Natural killer cell (primary cell): ENCODE measurements around the gene RNF167. TPM values are rescaled to one million over a fixed set of nuclear protein-coding genes. Genes with fewer than 3 reads are reported as not detected.

Experiments used
- ATAC-seq, 3 donors: fragments of 150-1000 bp in 2 of 3; fragments of 200-7000 bp in 1 of 3; cut with Tn5 transposase; 1 replicate in 1 of 3; 2 replicates in 2 of 3; pipeline ENCODE4 v1.10.0; 2021; ENCODE audit warnings: mild to moderate bottlenecking in 2 of 3, moderate library complexity in 2 of 3
- DNase-seq, 2 donors: peaks; one replicate each; pipeline versions ENCODE4 v3.0.0 to v3.0.0-alpha.2; 2013 to 2021; ENCODE audit warnings: mixed read lengths in 1 of 2
- H3K27ac ChIP-seq: one replicate; pipeline ENCODE4 v1.5.1; 2013; ENCODE audit warnings: mild to moderate bottlenecking, low read length
- H3K27me3 ChIP-seq: one replicate; pipeline ENCODE4 v1.6.1; 2013; ENCODE audit warnings: low read length; ENCODE audit not compliant: control insufficient read depth, insufficient read depth
- H3K36me3 ChIP-seq: one replicate; pipeline ENCODE4 v1.6.1; 2013; ENCODE audit warnings: low read length; ENCODE audit not compliant: control insufficient read depth, insufficient read depth
- H3K4me1 ChIP-seq: one replicate; pipeline ENCODE4 v1.6.1; 2013; ENCODE audit warnings: low read length; ENCODE audit not compliant: control insufficient read depth, insufficient read depth
- H3K4me3 ChIP-seq: one replicate; pipeline ENCODE4 v1.5.1; 2013; ENCODE audit warnings: low read length
- H3K9me3 ChIP-seq: one replicate; pipeline ENCODE4 v1.6.1; 2013; ENCODE audit warnings: low read length; ENCODE audit not compliant: control insufficient read depth, insufficient read depth
- H3K27ac Mint-ChIP-seq, 2 donors: one replicate each; pipeline ENCODE4 v1.8.0; 2022; ENCODE audit warnings: mild to moderate bottlenecking in 2 of 2, mixed read lengths in 2 of 2, moderate library complexity in 1 of 2
- H3K27me3 Mint-ChIP-seq, 2 donors: one replicate each; pipeline ENCODE4 v1.8.0; 2022; ENCODE audit warnings: low read depth in 2 of 2, mixed read lengths in 2 of 2
- H3K36me3 Mint-ChIP-seq: one replicate; pipeline ENCODE4 v1.8.0; 2022; ENCODE audit warnings: mixed read lengths
- H3K4me1 Mint-ChIP-seq, 2 donors: one replicate each; pipeline ENCODE4 v1.8.0; 2022; ENCODE audit warnings: mixed read lengths in 2 of 2
- H3K4me3 Mint-ChIP-seq: one replicate; pipeline ENCODE4 v1.8.0; 2022; ENCODE audit warnings: mild to moderate bottlenecking, moderate library complexity, mixed read lengths
- H3K9me3 Mint-ChIP-seq, 2 donors: one replicate each; pipeline ENCODE4 v1.8.0; 2022; ENCODE audit warnings: mixed read lengths in 2 of 2
- CTCF ChIP-seq: fragments of 200-600 bp; IDR thresholded peaks from one replicate; pipeline ENCODE4 v1.8.0; 2022; ENCODE audit warnings: antibody characterized with exemption
- WGBS: methylation state at CpG from one replicate; pipeline ENCODE4 v1.1.7; 2013; ENCODE audit warnings: missing lambda C conversion rate; ENCODE audit not compliant: insufficient coverage; 5-methylcytosine and 5-hydroxymethylcytosine counted together
- intact Hi-C: fragments of 100-400 bp; cut with micrococcal nuclease; formaldehyde crosslinking; loops from one replicate; pipeline ENCODE4 v1.14.2; 2022
- total RNA-seq, 4 donors: library from RNA; stranded (reverse); fragments of 120-200 nt in 1 of 4; gene quantifications; one replicate each; pipeline versions ENCODE4 v1.2.3 to v1.2.4, GENCODE V29; 2013 to 2022

The RNF167 gene
- total RNA-seq, 3 donors from 2014 or later (not counting 1 experiment from before 2014, with no cell fraction given) = 149 to 189 (median 177) TPM

GRCh38 chr17:4956493-4957061 lies 16.5 kb downstream of the RNF167 start:
- Histone ChIP-seq H3K27ac (no peak overlapping the region), H3K27me3 (no peaks in the 10 kb centered on the region), H3K36me3 (peaks cover 15% of the 10 kb centered on the region), H3K9me3 (no peaks in the 10 kb centered on the region), H3K4me3 (no peak overlapping the region), H3K4me1 (peaks cover 5% of the 10 kb centered on the region)
- intact Hi-C loops = no loop called here
- Mint-ChIP-seq H3K36me3 (no peaks in the 10 kb centered on the region), H3K27ac (no peak overlapping the region), H3K27me3 (no peaks in the 10 kb centered on the region), H3K4me1 (peaks cover 0 to 6% of the 10 kb centered on the region in 2 donors), H3K9me3 (no peaks in the 10 kb centered on the region), H3K4me3 (no peak overlapping the region)
- DNase-seq (peak; percentile 42 to 56), ATAC-seq (peak in 2 of 3 donors; percentile 39 to 40)
- whole genome bisulfite sequencing = 90% methylated on average over 10 of the region's 10 CpGs
- no peak for TF ChIP-seq CTCF

- Mint-ChIP-seq H3K36me3 (no peaks in the 10 kb centered on the region), H3K9me3 (no peaks in the 10 kb centered on the region), H3K4me1 (peaks cover 0 to 6% of the 10 kb centered on the region in 2 donors), H3K27me3 (no peaks in the 10 kb centered on the region), H3K27ac (no peak overlapping the region), H3K4me3 (no peak overlapping the region)
- 90% methylated on average over 3 of the region's 3 CpGs for WGBS
- Histone ChIP-seq H3K4me1 (peaks cover 5% of the 10 kb centered on the region), H3K4me3 (no peak overlapping the region), H3K27ac (no peak overlapping the region), H3K27me3 (no peaks in the 10 kb centered on the region), H3K9me3 (no peaks in the 10 kb centered on the region), H3K36me3 (peaks cover 16% of the 10 kb centered on the region)
- no peak for TF ChIP-seq CTCF
- intact Hi-C loops = no loop called here
- DNase-seq (no peak), ATAC-seq (no peak)
These were observed 18.0 kb downstream of the RNF167 start for GRCh38 chr17:4958102-4958501.

- H3K27ac ChIP-seq = no peak overlapping the region
- H3K9me3 Mint-ChIP-seq = no peaks in the 10 kb centered on the region
- intact Hi-C loops = no loop called here
- no peaks in the 10 kb centered on the region for H3K27me3 ChIP-seq
- no peak overlapping the region for H3K27ac Mint-ChIP-seq
- ATAC-seq = no peak
- no peaks in the 10 kb centered on the region for H3K9me3 ChIP-seq
- WGBS = 96% methylated on average over 17 of the region's 18 CpGs
- DNase-seq = no peak
- no peaks in the 10 kb centered on the region for H3K27me3 Mint-ChIP-seq
- peaks cover 0 to 6% of the 10 kb centered on the region in 2 donors for H3K4me1 Mint-ChIP-seq
- no peak overlapping the region for H3K4me3 Mint-ChIP-seq
- no peaks in the 10 kb centered on the region for H3K36me3 Mint-ChIP-seq
- H3K4me1 ChIP-seq = peaks cover 5% of the 10 kb centered on the region
- H3K36me3 ChIP-seq = peaks cover 16% of the 10 kb centered on the region
- no peak for TF ChIP-seq CTCF
- H3K4me3 ChIP-seq = no peak overlapping the region
These were observed 19.3 kb downstream of the RNF167 start for GRCh38 chr17:4959261-4959965.
